ENCODE measurements around the gene MYH10.

MYH10 gene

DNA sequence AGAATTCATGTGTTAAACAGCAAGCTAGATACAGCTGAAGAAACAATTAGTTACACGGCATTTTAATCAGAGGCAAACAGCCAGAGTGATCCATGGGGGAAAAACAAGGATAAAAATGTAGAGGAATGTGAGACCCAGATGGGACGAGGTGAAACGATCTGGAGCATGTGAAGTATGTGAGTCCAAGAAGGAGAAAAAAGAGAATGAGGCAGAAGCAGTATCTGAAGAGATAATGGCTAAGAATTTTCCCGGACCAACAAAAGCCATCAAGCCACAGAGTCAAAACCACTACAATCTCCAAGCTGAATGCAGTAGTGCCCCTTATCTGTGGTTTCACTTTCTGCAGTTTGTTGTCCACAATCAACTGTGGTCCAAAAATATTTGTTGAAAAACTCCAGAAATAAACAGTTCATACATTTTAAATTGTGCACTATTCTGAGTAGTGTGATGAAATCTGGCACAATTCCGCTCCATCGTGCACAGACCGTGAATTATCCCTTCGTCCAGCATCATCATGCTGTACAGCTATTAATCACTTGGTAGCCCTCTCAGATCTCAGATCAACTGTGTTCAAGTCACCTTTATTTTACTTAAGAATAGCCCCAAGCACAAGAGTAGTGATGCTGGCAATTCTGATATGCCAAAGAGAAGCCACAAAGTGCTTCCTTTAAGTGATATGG is 18.8 kb downstream of the MYH10 start:
- Mint-ChIP-seq H3K4me3 (no peak overlapping the region), H3K36me3 (ENCODE audit: insufficient read depth) (no peaks in the 10 kb centered on the region), H3K9me3 (no peaks in the 10 kb centered on the region), H3K27me3 (peaks cover 55 to 65% of the 10 kb centered on the region in 2 donors), H3K4me1 (ENCODE audit: low read depth in 2 of 2) (no peaks in the 10 kb centered on the region), H3K27ac (no peak overlapping the region)
- ATAC-seq (replicated peaks) (no peak), DNase-seq (no peak)

DNA sequence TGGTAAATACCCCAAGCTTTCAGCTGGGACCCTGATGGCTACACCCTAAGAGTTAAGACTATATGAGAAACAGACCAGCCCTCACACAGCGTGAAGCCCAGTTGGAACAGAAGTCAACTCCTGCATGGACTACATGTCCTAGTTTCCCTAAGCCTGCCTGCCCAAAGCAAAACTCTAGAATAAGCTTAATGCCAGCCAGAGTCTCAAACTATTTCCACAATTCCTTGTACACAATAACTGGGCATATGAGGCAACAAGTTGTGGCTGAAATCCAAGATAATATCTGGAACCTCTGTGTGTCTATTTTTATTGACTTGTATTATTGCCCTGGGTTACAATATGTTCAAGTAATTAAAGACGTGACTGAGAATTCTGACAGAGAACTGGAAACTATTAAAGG is 19.4 kb downstream of the MYH10 start:
- Mint-ChIP-seq H3K9me3 (no peaks in the 10 kb centered on the region), H3K27ac (no peak overlapping the region), H3K36me3 (ENCODE audit: insufficient read depth) (no peaks in the 10 kb centered on the region), H3K27me3 (peaks cover 62 to 71% of the 10 kb centered on the region in 2 donors), H3K4me1 (ENCODE audit: low read depth in 2 of 2) (no peaks in the 10 kb centered on the region), H3K4me3 (no peak overlapping the region)
- no peak for DNase-seq
- no peak for ATAC-seq (replicated peaks)

DNA sequence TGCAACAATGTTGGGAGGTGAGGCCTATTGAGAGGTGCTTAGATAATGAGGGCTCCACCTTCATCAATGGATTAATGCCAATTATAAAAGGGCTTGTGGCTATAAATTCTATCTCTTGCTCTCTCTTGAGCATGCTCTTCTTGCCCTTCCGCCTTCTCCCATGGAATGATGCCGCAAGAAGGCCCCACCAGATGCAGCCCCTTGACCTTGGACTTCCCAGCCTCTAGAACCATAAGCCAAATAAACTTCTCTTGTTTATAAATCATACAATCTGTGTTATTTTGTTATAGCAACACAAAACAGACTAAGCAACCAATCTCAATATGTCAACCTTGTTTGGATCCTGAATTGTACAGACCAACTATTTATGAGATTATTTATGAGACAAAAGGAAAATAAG is 20.0 kb downstream of the MYH10 start:
- no peak for ATAC-seq (replicated peaks)
- H3K9me3 Mint-ChIP-seq: no peaks in the 10 kb centered on the region
- H3K27me3 Mint-ChIP-seq: peaks cover 59 to 69% of the 10 kb centered on the region in 2 donors
- no peak for DNase-seq
- no peak overlapping the region for H3K4me3 Mint-ChIP-seq
- H3K4me1 Mint-ChIP-seq (ENCODE audit: low read depth in 2 of 2): no peaks in the 10 kb centered on the region
- H3K27ac Mint-ChIP-seq: no peak overlapping the region
- no peaks in the 10 kb centered on the region for H3K36me3 Mint-ChIP-seq (ENCODE audit: insufficient read depth)

DNA sequence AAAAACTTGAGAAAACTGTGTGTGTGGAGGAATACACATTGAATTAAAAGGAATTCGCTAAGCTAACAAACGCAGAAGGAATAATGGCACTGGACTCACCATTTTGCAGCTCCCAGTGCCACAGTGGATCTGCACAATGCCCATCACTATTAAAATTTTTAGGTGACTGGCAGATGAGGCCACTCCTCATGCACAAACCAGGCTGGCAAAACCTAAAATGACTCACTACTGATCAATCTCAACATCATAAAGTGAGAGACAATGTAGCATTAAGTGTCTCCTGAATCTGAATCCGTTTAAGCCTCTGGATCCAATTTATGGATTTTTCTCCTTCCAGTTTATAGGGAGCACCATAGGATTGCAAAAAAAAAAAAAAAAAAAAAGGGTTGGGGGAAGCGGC is 20.6 kb downstream of the MYH10 start:
- Mint-ChIP-seq H3K4me3 (no peak overlapping the region), H3K27me3 (peaks cover 53 to 65% of the 10 kb centered on the region in 2 donors), H3K27ac (no peak overlapping the region), H3K4me1 (ENCODE audit: low read depth in 2 of 2) (no peaks in the 10 kb centered on the region), H3K36me3 (ENCODE audit: insufficient read depth) (no peaks in the 10 kb centered on the region), H3K9me3 (no peaks in the 10 kb centered on the region)
- DNase-seq (no peak), ATAC-seq (replicated peaks) (no peak)

DNA sequence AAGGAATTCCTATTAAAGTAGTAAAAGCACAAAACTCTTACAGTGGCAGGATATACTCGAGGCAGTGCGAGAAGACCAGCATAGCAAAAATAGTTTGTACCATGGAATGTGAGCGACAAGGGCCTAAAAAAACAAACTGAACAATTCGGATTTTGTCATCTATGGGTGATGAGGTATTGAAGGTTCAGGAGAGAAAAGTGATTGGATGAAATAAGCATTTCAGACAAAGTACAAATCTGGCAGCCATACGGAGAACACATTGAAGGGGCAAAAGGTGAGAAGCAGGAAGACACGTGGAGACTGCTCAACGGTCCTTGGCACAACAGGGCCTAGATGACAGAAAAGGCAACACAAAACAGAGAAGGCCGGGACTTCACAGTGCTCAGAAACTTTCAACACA is 22.5 kb downstream of the MYH10 start:
- no peak for DNase-seq
- no peak overlapping the region for H3K4me3 Mint-ChIP-seq
- no peaks in the 10 kb centered on the region for H3K4me1 Mint-ChIP-seq (ENCODE audit: low read depth in 2 of 2)
- no peaks in the 10 kb centered on the region for H3K9me3 Mint-ChIP-seq
- H3K27ac Mint-ChIP-seq: no peak overlapping the region
- no peaks in the 10 kb centered on the region for H3K36me3 Mint-ChIP-seq (ENCODE audit: insufficient read depth)
- no peak for ATAC-seq (replicated peaks)
- peaks cover 49 to 59% of the 10 kb centered on the region in 2 donors for H3K27me3 Mint-ChIP-seq

DNA sequence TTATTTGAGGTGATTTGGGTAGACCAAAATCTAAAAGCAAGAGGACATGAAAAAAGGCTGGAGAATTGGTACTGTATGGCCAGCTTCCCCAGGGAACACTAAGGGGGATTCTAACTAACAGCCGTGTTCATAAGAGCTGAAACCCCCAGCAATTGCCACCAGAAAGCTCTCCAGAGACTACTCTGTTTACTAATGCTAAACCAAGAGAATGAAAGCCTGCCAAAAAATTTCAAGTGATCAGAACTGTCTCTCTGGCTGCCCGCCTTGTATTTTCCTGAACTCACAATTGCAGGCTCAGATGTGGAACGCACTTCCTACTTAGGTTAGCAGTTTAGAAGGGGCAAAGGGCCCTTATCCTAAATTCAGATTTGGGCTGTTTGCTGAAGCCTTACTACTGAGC is 24.1 kb downstream of the MYH10 start:
- Mint-ChIP-seq H3K4me1 (ENCODE audit: low read depth in 2 of 2) (no peaks in the 10 kb centered on the region), H3K27ac (no peak overlapping the region), H3K36me3 (ENCODE audit: insufficient read depth) (no peaks in the 10 kb centered on the region), H3K9me3 (no peaks in the 10 kb centered on the region), H3K27me3 (peaks cover 42 to 49% of the 10 kb centered on the region in 2 donors), H3K4me3 (no peak overlapping the region)
- no peak for ATAC-seq (replicated peaks)
- no peak for DNase-seq

DNA sequence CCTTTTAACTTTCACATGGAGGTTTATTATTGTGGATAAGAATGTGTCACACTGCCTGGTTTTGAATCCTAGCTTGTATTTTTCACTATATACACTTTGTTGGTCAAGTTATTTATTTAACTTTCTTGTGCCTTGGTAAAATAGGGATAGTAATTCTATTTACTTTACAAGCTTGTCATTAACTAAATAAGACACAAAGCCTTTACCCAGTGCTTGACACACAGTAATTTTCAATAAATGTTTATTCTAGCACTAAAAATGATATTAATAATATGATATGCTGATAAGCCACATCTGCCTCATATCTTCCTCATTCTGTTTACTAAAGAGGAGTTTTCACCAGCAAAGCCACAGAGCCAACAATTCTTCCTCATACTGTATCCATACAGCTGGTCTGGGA is 27.8 kb downstream of the MYH10 start:
- Mint-ChIP-seq H3K36me3 (ENCODE audit: insufficient read depth) (no peaks in the 10 kb centered on the region), H3K4me1 (ENCODE audit: low read depth in 2 of 2) (no peaks in the 10 kb centered on the region), H3K9me3 (no peaks in the 10 kb centered on the region), H3K27ac (no peak overlapping the region), H3K4me3 (no peak overlapping the region), H3K27me3 (peaks cover 23 to 25% of the 10 kb centered on the region in 2 donors)
- DNase-seq: no peak
- ATAC-seq (replicated peaks): no peak

DNA sequence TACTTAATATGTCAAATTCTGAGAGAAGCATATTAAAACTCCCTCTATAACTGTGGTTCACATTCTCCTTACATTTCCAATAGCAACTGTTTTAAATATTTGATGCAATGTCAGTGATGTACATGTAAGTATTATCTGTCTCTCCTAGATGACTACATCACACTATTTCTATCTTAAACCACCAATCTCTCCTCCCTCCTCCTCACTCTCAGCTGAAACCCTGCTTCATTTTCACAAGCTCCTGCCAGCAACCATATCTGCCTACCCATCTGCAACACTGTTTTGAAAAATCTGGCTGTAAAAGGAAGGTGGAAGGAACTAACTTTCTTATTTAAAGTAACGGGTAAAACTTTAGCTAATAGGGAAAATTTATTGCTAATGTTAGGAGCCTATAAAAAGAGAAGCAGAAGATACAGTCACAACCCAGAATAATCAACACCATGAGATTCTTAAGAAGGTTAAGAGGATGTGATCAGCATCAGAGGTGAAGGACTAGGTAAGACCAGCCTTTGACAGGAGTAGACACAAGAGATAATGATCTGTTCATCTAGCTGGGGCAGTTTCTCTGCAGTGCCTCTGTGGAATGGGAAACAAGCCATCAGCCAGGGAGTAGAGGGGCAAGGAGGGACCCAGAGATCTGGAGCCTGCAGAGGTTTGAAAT is 31.0 kb downstream of the MYH10 start:
- ATAC-seq (replicated peaks) (no peak), DNase-seq (no peak)
- no peak overlapping the region for H3K4me3 Mint-ChIP-seq
- no peaks in the 10 kb centered on the region for H3K9me3 Mint-ChIP-seq
- peaks cover 6 to 9% of the 10 kb centered on the region in 2 donors for H3K27me3 Mint-ChIP-seq
- no peaks in the 10 kb centered on the region for H3K4me1 Mint-ChIP-seq (ENCODE audit: low read depth in 2 of 2)
- no peaks in the 10 kb centered on the region for H3K36me3 Mint-ChIP-seq (ENCODE audit: insufficient read depth)
- H3K27ac Mint-ChIP-seq: no peak overlapping the region

DNA sequence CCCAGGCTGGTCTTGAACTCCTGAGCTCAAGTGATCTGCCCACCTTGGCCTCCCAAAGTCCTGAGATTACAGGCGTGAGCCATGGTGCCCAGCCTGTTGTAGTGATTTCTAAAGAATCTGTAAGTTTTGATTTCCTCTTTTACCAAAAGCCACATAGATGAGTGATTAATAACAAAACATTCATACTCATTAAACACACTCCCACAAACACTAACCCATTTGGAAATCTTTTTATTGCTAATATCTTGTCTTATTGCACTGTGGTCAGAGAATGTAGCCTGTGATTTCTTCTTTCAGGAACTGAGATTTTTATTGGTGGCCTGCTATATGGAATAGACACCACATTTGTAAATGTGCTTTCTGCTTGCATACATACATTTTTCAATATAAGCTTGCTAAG is 31.6 kb downstream of the MYH10 start:
- peaks cover 6 to 9% of the 10 kb centered on the region in 2 donors for H3K27me3 Mint-ChIP-seq
- no peaks in the 10 kb centered on the region for H3K9me3 Mint-ChIP-seq
- no peaks in the 10 kb centered on the region for H3K36me3 Mint-ChIP-seq (ENCODE audit: insufficient read depth)
- H3K4me1 Mint-ChIP-seq (ENCODE audit: low read depth in 2 of 2): no peaks in the 10 kb centered on the region
- DNase-seq (no peak), ATAC-seq (replicated peaks) (no peak)
- no peak overlapping the region for H3K4me3 Mint-ChIP-seq
- H3K27ac Mint-ChIP-seq: no peak overlapping the region

DNA sequence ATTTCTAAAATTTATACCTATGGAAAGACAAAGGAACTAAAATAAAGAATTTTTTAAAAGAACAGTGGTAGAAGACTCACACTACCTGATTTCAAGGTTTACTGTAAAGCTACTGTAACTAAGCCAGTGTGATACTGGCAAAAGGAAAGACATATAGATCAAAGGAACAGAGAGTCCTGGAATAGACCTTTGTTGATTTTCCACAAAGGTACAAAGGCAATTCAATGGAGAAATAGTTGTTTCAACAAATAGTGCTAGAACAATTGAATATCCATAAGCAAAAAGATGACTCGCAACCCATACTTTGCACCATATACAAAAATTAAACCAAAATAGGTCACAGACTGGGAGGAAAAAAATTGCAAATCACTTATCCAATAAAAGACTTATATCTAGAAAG is 36.7 kb downstream of the MYH10 start:
- no peaks in the 10 kb centered on the region for H3K4me1 Mint-ChIP-seq (ENCODE audit: low read depth in 2 of 2)
- H3K36me3 Mint-ChIP-seq (ENCODE audit: insufficient read depth): no peaks in the 10 kb centered on the region
- no peak for ATAC-seq (replicated peaks)
- H3K27me3 Mint-ChIP-seq: peaks cover 22% of the 10 kb centered on the region in 2 donors
- no peak overlapping the region for H3K27ac Mint-ChIP-seq
- no peak for DNase-seq
- no peaks in the 10 kb centered on the region for H3K9me3 Mint-ChIP-seq
- no peak overlapping the region for H3K4me3 Mint-ChIP-seq

DNA sequence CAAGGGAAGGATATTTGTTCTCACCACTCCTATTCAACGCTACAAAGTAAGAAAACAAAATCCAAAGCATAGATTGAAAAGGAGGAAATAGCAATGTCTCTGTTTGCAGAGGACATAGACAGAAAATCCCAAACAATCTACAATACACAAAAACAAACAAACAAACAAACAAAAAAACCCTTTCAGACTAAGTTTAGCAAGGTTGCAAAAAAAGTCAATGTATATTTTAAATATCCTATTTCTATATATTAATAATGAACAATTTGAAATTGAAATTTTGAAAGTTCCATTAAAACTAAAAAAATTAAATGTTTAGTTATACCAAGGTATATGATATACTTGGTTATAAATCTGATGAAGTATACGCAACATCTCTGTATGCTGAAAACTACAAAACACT is 37.2 kb downstream of the MYH10 start:
- DNase-seq (no peak), ATAC-seq (replicated peaks) (no peak)
- Mint-ChIP-seq H3K27ac (no peak overlapping the region), H3K36me3 (ENCODE audit: insufficient read depth) (no peaks in the 10 kb centered on the region), H3K4me1 (ENCODE audit: low read depth in 2 of 2) (no peaks in the 10 kb centered on the region), H3K27me3 (peaks cover 27 to 28% of the 10 kb centered on the region in 2 donors), H3K9me3 (no peaks in the 10 kb centered on the region), H3K4me3 (no peak overlapping the region)

DNA sequence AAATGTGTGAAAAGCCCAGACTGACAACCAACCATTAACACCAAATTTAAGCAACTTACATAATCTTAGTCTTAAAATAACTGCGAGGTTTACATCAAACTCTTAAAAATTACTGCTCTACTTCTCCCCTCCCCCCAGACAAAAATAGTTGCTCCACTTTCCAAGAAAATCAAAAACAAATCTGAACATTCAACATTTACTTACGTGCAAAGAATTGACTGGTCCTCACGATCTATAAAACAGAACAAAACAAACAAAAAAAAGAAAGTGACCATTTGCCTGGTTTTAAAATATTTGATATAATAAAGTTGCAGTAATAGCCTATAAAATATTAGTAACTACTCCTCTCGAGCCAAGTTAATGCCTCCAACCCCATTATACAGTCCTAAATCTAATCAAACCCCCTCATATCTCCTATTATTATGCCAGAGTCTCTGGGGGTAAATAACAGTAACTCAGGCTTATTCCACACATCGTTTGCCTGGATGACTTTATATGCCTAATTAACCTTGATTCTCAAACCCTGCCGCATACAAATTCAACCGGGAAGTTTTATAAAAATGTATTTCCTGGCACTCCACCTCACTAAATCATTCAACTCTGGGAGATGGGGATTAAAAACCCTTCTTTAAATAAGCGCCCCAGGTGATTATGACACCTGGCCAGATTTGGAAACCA is 41.5 kb downstream of the MYH10 start:
- no peaks in the 10 kb centered on the region for H3K4me1 Mint-ChIP-seq (ENCODE audit: low read depth in 2 of 2)
- no peaks in the 10 kb centered on the region for H3K36me3 Mint-ChIP-seq (ENCODE audit: insufficient read depth)
- H3K27me3 Mint-ChIP-seq: peaks cover 44% of the 10 kb centered on the region in 2 donors
- ATAC-seq (replicated peaks) (no peak), DNase-seq (no peak)
- no peaks in the 10 kb centered on the region for H3K9me3 Mint-ChIP-seq
- no peak overlapping the region for H3K4me3 Mint-ChIP-seq
- H3K27ac Mint-ChIP-seq: no peak overlapping the region

DNA sequence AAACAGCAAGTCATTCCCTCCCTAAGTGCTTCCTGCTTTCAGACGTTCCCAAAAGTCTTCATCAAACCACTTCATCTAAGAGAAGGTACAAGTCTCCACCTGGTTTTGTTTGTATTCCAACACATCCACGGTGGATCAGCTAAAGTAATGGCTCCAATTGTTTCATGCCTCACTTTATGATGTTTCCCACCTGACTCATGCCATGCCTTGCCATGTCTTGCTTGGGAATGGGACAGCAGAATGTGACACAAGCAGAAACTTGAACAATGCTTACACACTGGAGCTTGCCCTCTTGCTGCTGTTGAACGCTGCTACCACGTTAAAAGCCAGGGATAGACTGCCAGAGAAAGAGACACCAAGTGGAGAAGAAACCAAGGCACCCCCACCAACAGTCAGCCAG is 43.8 kb downstream of the MYH10 start:
- H3K9me3 Mint-ChIP-seq: no peaks in the 10 kb centered on the region
- no peaks in the 10 kb centered on the region for H3K4me1 Mint-ChIP-seq (ENCODE audit: low read depth in 2 of 2)
- peaks cover 40% of the 10 kb centered on the region in 2 donors for H3K27me3 Mint-ChIP-seq
- DNase-seq (no peak), ATAC-seq (replicated peaks) (no peak)
- no peak overlapping the region for H3K4me3 Mint-ChIP-seq
- no peak overlapping the region for H3K27ac Mint-ChIP-seq
- no peaks in the 10 kb centered on the region for H3K36me3 Mint-ChIP-seq (ENCODE audit: insufficient read depth)

DNA sequence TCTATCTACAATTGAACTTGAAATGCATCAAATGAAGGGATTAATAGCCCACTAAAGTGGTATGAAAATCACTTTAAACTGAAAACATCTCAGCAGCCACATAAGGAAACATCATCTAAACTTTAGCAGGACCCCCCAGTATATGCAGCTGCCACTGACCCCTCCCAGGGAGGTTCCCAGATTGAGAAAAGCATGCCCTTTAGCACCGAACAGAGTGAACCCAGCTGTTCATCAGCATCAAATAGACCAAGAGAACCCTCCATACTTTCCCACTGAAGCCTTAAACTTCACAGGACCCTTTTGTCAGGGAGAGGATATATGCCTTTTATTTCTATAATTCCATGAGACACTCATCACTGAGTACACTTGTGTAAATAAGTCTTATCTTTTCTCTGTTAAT is 44.6 kb downstream of the MYH10 start:
- no peak for ATAC-seq (replicated peaks)
- no peak overlapping the region for H3K27ac Mint-ChIP-seq
- peaks cover 32 to 37% of the 10 kb centered on the region in 2 donors for H3K27me3 Mint-ChIP-seq
- H3K4me3 Mint-ChIP-seq: no peak overlapping the region
- DNase-seq: no peak
- H3K36me3 Mint-ChIP-seq (ENCODE audit: insufficient read depth): no peaks in the 10 kb centered on the region
- H3K4me1 Mint-ChIP-seq (ENCODE audit: low read depth in 2 of 2): no peaks in the 10 kb centered on the region
- no peaks in the 10 kb centered on the region for H3K9me3 Mint-ChIP-seq
